Kidney glomerular epithelial cell (primary cell): ENCODE measurements around the gene SLC35F3.
A peak's percentile ranks its signal among the peaks of the same experiment; 100 is the strongest.

ENCODE experiments used
- DNase-seq: peaks from one replicate; lab custom pipeline; 2025; lab: John Stamatoyannopoulos, UW

SLC35F3 gene

DNA sequence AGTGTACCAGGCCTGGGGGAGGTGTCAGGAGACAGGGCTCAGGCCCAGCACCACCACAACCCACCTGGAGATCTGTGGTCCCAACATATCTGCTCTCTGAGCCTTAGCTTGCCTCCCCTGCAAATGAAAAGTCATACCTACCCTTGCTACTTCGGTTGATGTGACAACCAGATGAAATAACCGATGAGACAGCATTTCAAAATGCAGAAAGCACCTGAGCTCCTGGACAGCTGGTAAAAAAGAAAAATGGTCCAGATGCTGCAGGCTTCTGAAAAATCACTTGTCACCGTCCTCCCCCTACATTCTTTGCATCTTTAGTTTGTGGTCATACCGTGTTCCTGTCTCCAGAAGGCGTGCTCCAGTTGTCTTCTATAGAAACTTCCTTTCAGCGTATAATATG is 416.8 kb downstream of the SLC35F3 start:
- DNase-seq, result no peak

DNA sequence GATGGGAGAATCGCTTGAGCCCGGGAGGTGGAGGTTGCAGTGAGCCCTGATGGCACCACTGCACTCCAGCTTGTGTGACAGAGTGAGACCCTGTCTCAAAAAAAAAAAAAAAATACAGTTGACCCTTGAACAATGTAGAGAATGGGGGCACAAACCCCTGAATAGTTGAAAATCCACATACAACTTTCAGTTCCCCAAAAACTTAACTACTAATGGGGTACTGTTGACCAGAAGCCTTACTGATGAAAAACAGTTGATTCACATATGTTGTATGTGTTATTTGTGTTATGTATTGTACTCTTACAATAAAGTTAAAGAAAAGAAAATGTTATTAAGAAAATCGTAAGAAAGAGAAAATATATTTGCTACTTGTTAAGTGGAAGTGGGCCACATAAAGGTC is 417.6 kb downstream of the SLC35F3 start:
- DNase-seq, result no peak

DNA sequence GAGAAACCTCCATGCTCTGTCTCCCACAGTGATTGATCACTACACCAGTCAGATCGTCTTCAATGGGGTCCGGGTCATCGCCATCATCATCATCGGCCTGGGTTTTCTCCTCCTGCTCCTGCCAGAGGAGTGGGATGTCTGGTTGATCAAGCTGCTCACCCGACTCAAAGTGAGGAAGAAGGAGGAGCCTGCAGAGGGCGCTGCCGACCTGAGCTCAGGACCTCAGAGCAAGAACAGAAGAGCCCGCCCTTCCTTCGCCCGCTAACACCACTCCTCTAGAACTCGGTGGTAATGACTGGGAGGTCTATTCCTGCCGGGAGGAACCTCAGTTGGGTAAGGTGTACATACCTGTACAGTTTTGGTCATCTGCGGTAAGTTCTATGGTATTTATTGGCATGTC is 418.5 kb downstream of the SLC35F3 start:
- DNase-seq, result no peak

DNA sequence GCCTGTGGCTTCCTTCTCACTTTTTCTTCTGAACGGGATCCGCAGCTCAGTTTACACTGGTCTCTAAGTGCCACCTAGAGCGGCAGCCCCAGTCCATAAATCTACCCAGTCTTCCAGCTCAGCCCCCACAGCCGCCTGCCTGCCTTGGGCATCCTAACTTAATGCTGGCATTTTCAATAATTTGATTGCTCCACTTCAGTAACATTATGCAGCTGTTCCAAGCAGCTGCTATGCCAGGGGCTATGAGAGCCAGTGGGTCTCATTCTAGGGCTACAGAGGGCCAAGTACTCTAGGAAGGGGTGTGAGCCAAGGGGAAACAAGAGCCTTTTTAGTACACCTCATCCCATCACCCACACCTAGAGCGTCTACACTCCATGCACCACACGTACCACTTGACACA is 420.3 kb downstream of the SLC35F3 start:
- DNase-seq, result no peak

DNA sequence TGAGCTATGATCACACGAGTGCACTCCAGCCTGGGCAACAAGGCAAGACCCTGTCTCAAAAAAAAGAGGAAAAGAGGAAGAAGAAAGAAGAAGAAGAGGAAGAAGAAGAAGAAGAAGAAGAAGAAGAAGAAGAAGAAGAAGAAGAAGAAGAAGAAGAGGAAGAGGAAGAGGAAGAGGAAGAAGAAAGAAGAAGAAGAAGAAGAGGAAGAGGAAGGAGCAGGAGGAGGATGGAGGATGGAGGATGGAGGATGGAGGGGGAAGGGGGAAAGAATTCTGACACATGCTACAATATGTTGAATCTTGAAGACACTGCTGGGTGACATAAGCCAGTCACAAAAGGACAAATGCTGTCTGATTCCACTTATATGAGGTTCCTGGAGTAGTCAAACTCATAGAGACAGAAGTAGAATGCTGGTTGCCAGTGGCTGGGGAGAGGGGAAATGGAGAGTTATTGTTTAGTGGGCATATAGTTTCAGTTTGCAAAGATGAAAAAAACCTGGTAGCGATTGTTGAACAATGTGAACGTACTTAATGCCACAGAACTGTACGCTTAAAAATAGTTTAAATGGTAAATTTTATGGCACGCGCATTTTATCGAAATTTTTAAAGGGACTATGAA is 421.5 kb downstream of the SLC35F3 start:
- no peak for DNase-seq

DNA sequence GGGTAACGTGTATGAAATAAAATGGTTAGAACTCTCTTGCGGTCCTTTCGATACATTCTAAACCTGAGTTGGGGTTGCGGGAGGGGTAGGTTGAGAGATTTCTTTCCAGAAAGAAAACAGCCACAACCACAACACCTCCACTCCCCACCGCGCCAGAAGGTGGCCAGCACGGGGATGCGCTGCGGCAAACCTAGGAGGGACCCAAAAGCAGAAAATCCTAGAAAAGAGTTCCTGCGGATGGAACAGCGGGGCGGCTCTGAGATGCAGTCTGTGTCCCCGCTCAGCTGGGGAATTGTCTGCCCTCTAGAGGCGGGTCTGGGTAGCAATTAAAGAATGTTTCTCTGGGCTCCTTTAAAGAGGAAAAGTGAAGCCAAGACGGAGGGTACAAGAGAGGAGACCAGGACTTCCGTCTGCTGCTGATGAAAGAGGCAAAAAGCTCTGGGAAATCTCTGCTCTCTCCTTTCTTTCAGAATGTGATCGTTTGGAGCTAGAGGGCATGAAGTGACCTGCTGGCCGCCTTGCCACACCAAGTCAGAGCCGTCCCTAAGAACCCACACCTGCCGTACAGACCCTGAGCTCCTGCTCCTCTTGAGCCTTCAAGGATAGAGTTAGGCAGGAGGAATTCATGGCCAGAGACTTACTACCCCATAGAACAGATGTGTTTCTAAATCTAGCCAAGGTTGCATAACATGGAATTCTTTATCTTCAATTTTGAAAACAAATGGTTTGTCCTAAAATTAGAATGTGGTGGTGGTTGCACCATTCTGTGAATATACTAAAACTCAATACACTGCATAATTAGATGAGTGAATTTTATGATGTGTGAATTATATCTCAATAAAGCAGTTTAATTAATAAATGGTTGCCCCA is 422.3 kb downstream of the SLC35F3 start:
- peak; percentile 73 for DNase-seq

DNA sequence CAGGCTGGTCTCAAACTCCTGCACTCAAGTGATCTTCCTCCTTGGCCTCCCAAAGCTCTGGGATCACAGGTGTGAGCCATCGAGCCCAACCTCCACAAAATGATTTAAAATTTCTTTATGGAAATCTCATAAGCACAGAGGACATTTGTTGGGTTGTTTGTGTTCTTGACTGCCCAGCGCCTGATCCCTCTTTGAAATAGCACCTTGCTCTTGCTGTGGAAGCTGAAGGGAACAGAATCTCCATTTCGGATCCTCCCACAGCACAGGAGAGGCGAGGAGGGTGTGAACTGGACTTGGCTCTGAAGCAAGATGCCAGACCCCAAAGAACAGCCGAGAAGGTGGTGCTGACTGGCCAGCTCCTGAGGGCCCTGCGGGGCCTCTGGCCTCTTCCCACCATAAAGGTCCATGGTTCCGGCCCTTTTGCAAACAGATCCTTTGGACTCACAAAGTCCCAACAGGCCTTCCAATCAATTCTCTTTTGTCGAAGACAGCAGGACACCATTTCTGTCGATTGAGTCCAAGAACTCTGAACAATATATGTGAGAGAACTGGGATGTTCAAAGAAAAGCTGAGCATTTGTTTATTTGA is 423.2 kb downstream of the SLC35F3 start:
- DNase-seq, result no peak

DNA sequence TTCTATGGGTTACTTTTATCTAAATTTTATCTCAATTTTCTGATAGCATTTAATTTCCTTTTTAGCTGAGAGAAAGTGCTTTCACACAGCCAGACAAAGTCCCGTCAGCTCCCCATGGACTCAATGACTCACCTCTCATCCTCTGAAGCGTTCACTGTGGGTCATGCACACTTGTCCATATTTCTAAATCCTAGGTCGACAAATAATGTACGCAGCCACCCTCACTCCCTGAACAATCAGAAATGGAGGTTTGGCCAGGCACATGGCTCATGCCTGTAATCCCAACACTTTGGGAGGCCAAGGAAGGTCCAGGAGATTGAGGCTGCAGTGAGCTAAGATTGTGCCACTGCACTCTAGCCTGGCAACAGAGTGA is 426.4 kb downstream of the SLC35F3 start:
- DNase-seq, result no peak

DNA sequence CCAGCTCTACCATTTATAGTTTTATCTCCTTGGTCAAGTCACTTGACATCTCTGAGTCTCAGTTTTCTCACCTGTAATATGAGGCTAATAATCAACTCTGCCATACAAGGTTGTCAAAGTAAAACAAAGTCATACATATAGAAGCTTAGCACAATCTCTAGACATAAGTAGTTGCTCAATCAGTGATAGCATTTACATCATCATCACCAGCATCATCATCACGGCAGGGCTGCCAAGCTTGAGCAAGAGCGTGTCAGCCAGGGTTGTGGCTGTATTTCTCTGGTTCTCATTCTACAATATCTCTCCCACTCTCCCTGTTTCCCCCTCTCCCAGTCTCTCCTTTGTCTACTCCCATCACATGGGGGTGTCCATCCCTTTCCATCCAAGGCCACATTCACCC is 427.0 kb downstream of the SLC35F3 start:
- DNase-seq, result no peak

DNA sequence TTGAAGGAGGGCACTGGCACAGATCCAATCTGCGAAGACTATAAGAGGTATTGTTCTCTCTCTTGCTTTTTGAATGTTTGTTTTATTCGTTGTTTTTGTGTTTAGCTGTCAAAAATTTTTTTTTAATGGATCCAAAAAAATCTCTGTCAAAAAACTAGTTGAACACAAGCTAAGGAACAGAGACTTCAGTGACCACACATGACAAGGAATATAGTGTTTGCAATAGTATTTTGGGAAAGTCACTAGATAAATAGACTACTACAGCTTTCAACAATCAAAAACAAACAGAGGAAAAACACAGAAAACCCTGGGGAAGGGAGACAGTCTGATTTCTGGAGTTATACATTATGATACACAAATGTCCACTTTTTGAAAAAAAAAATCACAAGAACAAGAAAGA is 431.9 kb downstream of the SLC35F3 start:
- DNase-seq, result no peak

DNA sequence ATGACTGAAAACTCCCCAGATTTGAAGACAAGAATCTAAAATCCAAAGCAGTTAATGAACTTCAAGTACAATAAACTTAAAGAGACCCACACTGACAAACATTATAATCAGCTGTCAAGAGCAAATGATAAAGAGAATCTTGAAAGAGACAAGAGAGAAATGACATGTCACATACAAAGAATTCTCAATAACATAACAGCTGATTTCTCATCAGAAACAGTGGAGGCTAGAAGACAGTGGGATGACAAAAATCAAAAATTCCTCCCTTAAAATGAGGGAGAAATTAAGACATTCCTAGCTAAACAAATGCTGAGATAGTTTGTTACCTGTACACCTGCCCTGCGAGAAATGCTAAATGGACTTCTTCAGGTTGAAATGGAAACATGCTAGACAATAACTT is 432.8 kb downstream of the SLC35F3 start:
- DNase-seq, result no peak

DNA sequence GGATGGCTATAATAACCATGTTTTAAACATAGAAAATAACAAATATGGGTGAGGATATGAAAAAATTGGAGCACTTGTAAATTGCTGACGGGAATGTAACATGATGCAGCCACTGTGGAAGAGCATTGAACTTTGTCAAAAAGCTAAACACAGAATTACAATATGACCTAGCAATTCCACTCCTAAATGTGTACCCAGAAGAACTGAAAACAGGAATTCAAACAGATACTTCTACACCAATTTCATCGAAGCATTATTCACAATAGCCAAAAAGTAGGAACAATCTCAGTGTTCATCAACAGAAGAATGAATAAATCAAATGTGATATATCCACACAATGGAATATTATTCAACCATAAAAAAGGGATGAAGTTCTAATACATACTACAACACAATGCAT is 436.1 kb downstream of the SLC35F3 start:
- no peak for DNase-seq

DNA sequence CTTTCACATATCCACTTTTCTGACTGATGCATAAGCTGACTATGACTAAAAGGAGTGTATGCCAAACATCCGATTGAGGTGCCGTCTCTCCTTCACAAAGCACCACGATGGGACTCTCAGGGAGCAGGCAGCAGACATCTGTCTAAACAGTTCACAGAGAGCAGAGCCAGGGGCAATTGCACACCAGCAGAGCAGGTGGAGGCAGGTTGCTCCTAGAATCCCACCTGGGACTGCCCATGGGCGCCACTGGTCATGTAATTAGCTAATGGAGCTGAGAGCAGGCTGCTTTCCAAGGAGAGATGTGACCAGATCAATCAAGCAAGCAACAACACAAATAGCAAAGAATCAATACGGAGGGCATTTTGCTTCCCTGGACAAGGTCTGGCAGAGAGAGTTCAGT is 438.3 kb downstream of the SLC35F3 start:
- DNase-seq, result no peak

DNA sequence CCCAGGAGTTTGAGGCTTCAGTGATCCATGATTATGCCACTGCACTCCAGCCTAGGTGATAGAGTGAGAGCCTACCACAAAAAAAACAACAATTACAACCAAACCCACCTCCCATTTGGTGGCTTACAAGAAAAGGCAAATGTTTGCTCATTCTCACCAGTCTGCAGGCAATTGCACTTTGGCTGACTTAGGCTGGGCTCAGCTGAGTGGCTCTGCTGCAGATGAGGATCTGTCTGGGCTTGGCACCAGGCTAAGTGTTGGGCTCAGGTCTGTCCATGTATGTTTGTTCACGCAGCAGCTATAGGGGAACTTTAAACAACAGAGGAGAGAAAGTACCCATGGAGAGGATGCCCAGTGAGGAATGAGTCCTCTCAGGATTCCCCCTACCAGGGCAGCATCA is 440.8 kb downstream of the SLC35F3 start:
- DNase-seq, result no peak

DNA sequence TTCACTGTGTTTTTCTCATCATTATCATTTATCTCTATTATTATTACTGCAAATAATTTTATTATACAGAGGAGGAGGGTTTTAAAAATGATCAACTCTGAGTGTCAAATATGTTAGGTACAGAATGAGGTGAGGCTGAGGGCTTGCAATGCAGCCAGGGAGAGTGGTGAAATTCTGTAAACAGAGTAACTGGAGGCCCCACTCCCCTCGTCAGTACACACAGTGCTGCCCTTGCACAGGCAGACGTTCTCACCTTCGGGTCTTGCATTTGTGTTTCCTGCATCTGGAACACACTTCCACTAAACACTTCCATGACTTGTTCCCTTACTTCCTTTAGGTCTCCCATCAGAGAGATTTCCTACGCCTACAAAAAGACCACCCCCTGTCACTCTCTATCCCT is 444.5 kb downstream of the SLC35F3 start:
- DNase-seq, result no peak

DNA sequence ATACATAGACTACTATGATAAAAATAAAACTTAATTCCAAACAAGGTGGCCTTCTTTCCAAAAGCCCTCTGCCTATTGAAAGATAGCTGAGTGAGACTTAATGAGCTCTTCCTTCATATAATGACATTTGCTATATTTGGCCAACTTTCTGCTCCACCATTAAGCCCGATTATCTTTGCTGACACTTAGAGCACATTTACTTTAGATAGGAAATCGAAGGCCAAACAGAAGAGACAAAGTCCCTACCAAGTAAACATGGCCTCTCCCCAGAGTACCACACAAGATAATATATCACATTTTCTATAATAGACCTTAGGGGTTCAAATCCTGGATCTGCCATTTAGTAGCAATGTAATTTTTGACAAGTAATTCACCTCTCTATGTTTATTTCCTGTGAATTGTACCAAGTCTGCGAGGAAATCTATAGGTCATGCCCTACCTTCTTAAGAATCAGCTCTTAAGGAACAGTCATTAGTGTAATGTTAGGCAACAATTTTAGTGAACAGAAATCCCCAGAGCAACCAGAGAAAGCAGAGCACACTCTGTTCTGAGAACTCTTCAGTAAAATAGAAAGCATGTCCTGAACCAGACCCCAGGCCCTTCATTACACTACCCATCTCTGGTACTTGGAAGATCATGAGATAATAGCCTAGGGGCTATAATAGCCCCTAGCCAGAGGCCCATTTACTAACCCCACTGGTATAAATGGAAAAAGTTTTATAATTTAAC is 451.5 kb downstream of the SLC35F3 start:
- DNase-seq, result no peak

DNA sequence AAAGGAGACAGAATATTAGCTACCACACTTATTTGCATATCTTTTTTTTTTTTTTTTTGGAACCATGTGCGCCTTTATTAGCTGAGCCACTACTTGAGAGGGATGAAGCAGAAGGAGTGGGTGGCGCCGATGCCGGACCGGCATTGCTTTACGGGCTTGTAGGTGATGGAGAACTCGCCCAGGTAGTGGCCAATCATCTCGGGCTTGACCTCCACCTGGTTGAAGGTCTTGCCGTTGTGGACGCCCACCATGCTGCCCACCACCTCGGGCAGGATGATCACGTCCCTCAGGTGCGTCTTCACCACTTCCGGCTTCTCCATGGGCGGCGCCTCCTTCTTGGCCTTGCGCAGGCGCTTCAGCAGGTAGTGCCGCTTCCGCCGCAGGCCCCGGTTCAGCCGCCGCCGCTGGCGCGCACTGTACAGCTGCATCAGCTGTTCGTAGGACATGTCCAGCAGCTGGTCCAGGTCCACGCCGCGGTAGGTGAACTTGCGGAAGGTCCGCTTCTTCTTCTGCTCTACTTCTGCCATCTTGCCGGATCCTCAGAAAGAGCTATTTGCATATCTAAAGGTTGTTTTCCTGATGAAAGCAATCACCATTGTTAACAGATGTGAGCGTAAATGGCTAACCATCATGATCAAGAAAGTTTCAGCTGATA is 452.3 kb downstream of the SLC35F3 start:
- DNase-seq, result peak; percentile 56

DNA sequence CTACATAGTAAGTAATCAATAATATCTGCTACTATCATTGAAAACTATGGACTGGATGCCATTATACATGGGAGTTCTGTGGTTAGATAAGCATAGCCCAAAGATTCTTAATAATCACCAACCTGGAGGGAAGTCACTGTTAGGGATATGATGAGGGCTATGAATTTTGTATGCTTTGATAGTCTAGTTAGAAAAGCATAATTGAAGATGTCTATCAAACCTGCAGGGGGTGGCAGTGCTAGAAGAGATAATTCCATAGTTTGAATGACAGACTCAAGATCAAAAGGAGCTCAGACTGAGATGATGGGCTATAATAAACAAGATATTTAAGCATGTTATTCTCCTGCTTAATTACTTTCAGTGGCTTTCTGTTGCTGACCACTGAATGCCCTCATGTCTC is 453.4 kb downstream of the SLC35F3 start:
- DNase-seq, result no peak

DNA sequence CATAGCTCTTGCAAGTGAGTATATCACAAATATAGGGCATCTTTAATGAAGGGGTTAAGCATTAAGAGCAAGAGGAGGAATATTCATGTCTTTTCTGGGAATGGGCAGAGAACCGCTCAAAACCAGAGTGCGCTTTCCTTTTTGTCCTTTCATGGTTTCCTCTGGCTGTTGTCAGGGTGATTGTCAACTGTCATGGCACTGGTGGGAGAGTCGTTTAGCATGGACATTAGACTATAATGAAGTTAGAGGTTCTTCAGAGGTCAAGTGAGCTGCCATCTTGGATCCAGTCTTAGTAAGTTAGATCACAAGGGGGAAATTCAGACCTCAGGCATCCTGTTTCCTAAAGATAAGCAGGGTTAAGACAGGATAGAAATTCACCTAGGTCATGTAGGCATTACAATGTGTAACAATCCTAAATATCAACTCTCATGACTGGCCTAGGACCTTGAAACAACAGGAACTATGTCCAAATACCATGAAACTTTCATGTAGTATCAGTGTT is 456.7 kb downstream of the SLC35F3 start:
- DNase-seq, result no peak

DNA sequence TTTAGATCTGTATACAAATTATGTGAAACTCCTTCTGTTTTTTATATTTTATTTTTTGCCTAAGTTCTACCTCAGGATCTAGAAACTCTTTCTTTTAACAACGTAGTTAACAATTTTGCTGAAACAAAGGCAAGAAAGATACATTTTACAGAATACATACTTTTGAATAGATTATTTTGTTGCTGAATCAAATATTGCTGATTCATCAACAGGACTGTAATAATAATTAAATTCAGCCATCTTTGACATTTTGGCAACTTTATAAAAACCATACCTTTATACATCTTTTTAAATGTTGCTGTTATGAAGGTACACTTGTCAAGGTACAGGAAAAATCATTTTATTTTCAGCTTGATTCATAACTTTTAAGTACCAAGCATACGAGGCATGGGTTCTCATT is 458.1 kb downstream of the SLC35F3 start:
- no peak for DNase-seq

DNA sequence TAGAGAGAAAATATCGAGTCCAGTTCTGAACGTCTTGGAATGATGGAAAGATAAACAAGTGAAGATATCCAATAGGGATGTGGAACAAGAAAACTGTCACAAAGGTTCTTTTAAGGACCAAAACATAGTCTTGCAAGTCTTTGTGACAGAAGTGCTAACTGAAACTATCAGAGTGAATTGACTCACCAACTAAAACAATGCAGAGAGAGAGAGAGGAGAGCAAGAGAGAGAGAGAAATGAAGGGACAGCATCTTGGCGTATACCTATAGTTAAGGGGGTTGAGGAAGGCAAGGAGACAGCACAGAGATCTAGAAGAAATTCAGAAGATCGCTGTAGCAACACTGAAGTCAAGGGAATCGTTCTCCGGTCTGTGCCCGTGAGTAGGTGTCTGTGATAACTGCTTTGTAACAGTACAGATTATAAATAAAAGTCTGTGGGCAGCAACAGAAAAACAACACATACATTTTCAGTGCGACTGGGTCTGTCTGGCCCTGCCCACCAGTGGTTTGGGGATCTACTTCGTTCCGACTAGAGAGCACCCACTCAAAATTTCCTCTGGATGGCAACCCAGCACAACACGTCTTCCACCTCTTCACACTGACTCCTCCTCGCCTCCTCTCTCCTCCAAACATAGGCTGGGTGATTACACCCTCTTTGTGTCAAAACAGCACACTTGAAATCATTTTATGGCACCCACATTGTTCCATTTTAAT is 464.0 kb downstream of the SLC35F3 start:
- no peak for DNase-seq
